Measurements from ENCODE around the gene RBM4. TPM values are rescaled to one million over a fixed set of nuclear protein-coding genes. Genes with fewer than 3 reads are reported as not detected.

The RBM4 gene
- polyA plus RNA-seq, 3 donors: 112 to 153 (median 153) TPM

GRCh38 chr11:66692446-66692845 is 53.9 kb downstream of the RBM4 start:
- H2AFZ ChIP-seq (ENCODE audit: insufficient read depth, low read depth, low read length, poor library complexity, severe bottlenecking): no peak overlapping the region
- no peaks in the 10 kb centered on the region for H3K9me3 ChIP-seq (replicated peaks in 1 of 2; ENCODE audit: control insufficient read depth in 1 of 2, insufficient read depth in 1 of 2, low read length in 2 of 2)
- H3K9ac ChIP-seq (ENCODE audit: insufficient read depth, low read length, poor library complexity, severe bottlenecking): no peak overlapping the region
- Mint-ChIP-seq H3K4me3 (no peak overlapping the region), H3K27me3 (ENCODE audit: low read depth in 3 of 3) (peaks cover 0 to 8% (median 1%) of the 10 kb centered on the region in 3 donors), H3K36me3 (no peaks in the 10 kb centered on the region), H3K4me1 (peaks cover 2% of the 10 kb centered on the region), H3K27ac (no peak overlapping the region), H3K9me3 (no peaks in the 10 kb centered on the region)
- no peak overlapping the region for H3K4me2 ChIP-seq (replicated peaks; ENCODE audit: extremely low read depth, low read length, poor library complexity, severe bottlenecking)
- no peaks in the 10 kb centered on the region for H3K79me2 ChIP-seq (ENCODE audit: insufficient read depth, low read length)
- H3K4me1 ChIP-seq (ENCODE audit: control insufficient read depth in 1 of 2, insufficient read depth in 2 of 2, low read length in 2 of 2): no peaks in the 10 kb centered on the region
- no peak for DNase-seq
- 96% methylated on average over 16 of the region's 18 CpGs for WGBS (ENCODE audit: insufficient coverage)
- H3K36me3 ChIP-seq (replicated peaks in 1 of 2; ENCODE audit: control insufficient read depth in 1 of 2, insufficient read depth in 2 of 2, low read length in 2 of 2): no peaks in the 10 kb centered on the region
- no peak overlapping the region for H3K27ac ChIP-seq (ENCODE audit: low read depth in 1 of 2, low read length in 2 of 2)
- TF ChIP-seq CTCF (IDR thresholded peaks at IDR 0.05): no peak
- no peaks in the 10 kb centered on the region for H4K20me1 ChIP-seq (ENCODE audit: insufficient read depth, low read length)
- H3K4me3 ChIP-seq (replicated peaks in 1 of 3; ENCODE audit: low read depth in 2 of 3, low read length in 3 of 3): no peak overlapping the region
- no peaks in the 10 kb centered on the region for H3K27me3 ChIP-seq (ENCODE audit: control insufficient read depth in 2 of 2, insufficient read depth in 2 of 2, low read length in 2 of 2)
- intact Hi-C loops (cut with micrococcal nuclease): loop anchor here in 1 of 2 donors (10.0 kb wide), 1 partner anchor 282 kb away; the partner anchor contains the start of gene C11orf86

GRCh38 chr11:66692871-66693331 is 54.4 kb downstream of the RBM4 start:
- H3K27ac Mint-ChIP-seq: peak overlapping the region in 1 of 7 donors; percentile 28
- H3K27me3 Mint-ChIP-seq (ENCODE audit: low read depth in 3 of 3): peaks cover 0 to 8% (median 1%) of the 10 kb centered on the region in 3 donors
- H3K4me2 ChIP-seq (replicated peaks; ENCODE audit: extremely low read depth, low read length, poor library complexity, severe bottlenecking): no peak overlapping the region
- H3K4me1 Mint-ChIP-seq: peaks cover 2% of the 10 kb centered on the region
- no peak overlapping the region for H3K4me3 ChIP-seq (replicated peaks in 1 of 3; ENCODE audit: low read depth in 2 of 3, low read length in 3 of 3)
- WGBS (ENCODE audit: insufficient coverage): 83% methylated on average over 20 of the region's 20 CpGs
- intact Hi-C loops (cut with micrococcal nuclease): loop anchor here in 1 of 2 donors (10.0 kb wide), 1 partner anchor 282 kb away; the partner anchor contains the start of gene C11orf86
- H3K4me1 ChIP-seq (ENCODE audit: control insufficient read depth in 1 of 2, insufficient read depth in 2 of 2, low read length in 2 of 2): no peaks in the 10 kb centered on the region
- no peaks in the 10 kb centered on the region for H3K79me2 ChIP-seq (ENCODE audit: insufficient read depth, low read length)
- no peaks in the 10 kb centered on the region for H3K36me3 Mint-ChIP-seq
- TF ChIP-seq CTCF (IDR thresholded peaks at IDR 0.05): no peak
- no peaks in the 10 kb centered on the region for H3K9me3 ChIP-seq (replicated peaks in 1 of 2; ENCODE audit: control insufficient read depth in 1 of 2, insufficient read depth in 1 of 2, low read length in 2 of 2)
- no peaks in the 10 kb centered on the region for H3K27me3 ChIP-seq (ENCODE audit: control insufficient read depth in 2 of 2, insufficient read depth in 2 of 2, low read length in 2 of 2)
- peak overlapping the region; percentile 4 for H3K9ac ChIP-seq (ENCODE audit: insufficient read depth, low read length, poor library complexity, severe bottlenecking)
- no peak overlapping the region for H2AFZ ChIP-seq (ENCODE audit: insufficient read depth, low read depth, low read length, poor library complexity, severe bottlenecking)
- H3K27ac ChIP-seq (ENCODE audit: low read depth in 1 of 2, low read length in 2 of 2): no peak overlapping the region
- DNase-seq: no peak
- H3K9me3 Mint-ChIP-seq: no peaks in the 10 kb centered on the region
- H3K36me3 ChIP-seq (replicated peaks in 1 of 2; ENCODE audit: control insufficient read depth in 1 of 2, insufficient read depth in 2 of 2, low read length in 2 of 2): no peaks in the 10 kb centered on the region
- no peak overlapping the region for H3K4me3 Mint-ChIP-seq
- no peaks in the 10 kb centered on the region for H4K20me1 ChIP-seq (ENCODE audit: insufficient read depth, low read length)

Data from CD14-positive monocyte (primary cell).